Measurements from ENCODE around the gene EXOC7.

Gene EXOC7

GRCh38 chr17:76095943-76096342 is 7.6 kb downstream of the EXOC7 start:
- TF ChIP-seq POLR2AphosphoS5 (IDR thresholded peaks at IDR 0.05; ENCODE audit: borderline replicate concordance, low read depth, low read length) (no peak), EZH2 (IDR thresholded peaks at IDR 0.05) (no peak), FOXP2 (optimal IDR thresholded peaks at IDR 0.05; ENCODE audit: control extremely low read depth, extremely low read length, insufficient read depth) (no peak)
- H3K36me3 ChIP-seq (ENCODE audit: insufficient read depth, low read length): peaks cover 47% of the 10 kb centered on the region
- H3K9ac ChIP-seq (ENCODE audit: insufficient read length): no peak overlapping the region
- H3K9me3 ChIP-seq (ENCODE audit: low read depth, low read length): no peaks in the 10 kb centered on the region
- H3K27ac ChIP-seq: no peak overlapping the region
- no peak for DNase-seq (ENCODE audit: low read depth, low spot score)
- no peak overlapping the region for H3K4me3 ChIP-seq

GRCh38 chr17:76094046-76094445 is 9.5 kb downstream of the EXOC7 start:
- Histone ChIP-seq H3K9me3 (ENCODE audit: low read depth, low read length) (no peaks in the 10 kb centered on the region), H3K27ac (no peak overlapping the region), H3K36me3 (ENCODE audit: insufficient read depth, low read length) (peaks cover 40% of the 10 kb centered on the region), H3K9ac (ENCODE audit: insufficient read length) (no peak overlapping the region), H3K4me3 (no peak overlapping the region)
- DNase-seq (ENCODE audit: low read depth, low spot score): no peak
- TF ChIP-seq EZH2 (IDR thresholded peaks at IDR 0.05): no peak
- no peak for TF ChIP-seq POLR2AphosphoS5 (IDR thresholded peaks at IDR 0.05; ENCODE audit: borderline replicate concordance, low read depth, low read length)
- TF ChIP-seq FOXP2 (optimal IDR thresholded peaks at IDR 0.05; ENCODE audit: control extremely low read depth, extremely low read length, insufficient read depth): no peak

GRCh38 chr17:76092526-76093413 is 10.8 kb downstream of the EXOC7 start:
- H3K36me3 ChIP-seq (ENCODE audit: insufficient read depth, low read length): peaks cover 44% of the 10 kb centered on the region
- H3K9ac ChIP-seq (ENCODE audit: insufficient read length): no peak overlapping the region
- no peak overlapping the region for H3K4me3 ChIP-seq
- no peak overlapping the region for H3K27ac ChIP-seq
- TF ChIP-seq POLR2AphosphoS5 (IDR thresholded peaks at IDR 0.05; ENCODE audit: borderline replicate concordance, low read depth, low read length) (no peak), EZH2 (IDR thresholded peaks at IDR 0.05) (no peak), FOXP2 (optimal IDR thresholded peaks at IDR 0.05; ENCODE audit: control extremely low read depth, extremely low read length, insufficient read depth) (no peak)
- no peak for DNase-seq (ENCODE audit: low read depth, low spot score)
- H3K9me3 ChIP-seq (ENCODE audit: low read depth, low read length): no peaks in the 10 kb centered on the region

DNA sequence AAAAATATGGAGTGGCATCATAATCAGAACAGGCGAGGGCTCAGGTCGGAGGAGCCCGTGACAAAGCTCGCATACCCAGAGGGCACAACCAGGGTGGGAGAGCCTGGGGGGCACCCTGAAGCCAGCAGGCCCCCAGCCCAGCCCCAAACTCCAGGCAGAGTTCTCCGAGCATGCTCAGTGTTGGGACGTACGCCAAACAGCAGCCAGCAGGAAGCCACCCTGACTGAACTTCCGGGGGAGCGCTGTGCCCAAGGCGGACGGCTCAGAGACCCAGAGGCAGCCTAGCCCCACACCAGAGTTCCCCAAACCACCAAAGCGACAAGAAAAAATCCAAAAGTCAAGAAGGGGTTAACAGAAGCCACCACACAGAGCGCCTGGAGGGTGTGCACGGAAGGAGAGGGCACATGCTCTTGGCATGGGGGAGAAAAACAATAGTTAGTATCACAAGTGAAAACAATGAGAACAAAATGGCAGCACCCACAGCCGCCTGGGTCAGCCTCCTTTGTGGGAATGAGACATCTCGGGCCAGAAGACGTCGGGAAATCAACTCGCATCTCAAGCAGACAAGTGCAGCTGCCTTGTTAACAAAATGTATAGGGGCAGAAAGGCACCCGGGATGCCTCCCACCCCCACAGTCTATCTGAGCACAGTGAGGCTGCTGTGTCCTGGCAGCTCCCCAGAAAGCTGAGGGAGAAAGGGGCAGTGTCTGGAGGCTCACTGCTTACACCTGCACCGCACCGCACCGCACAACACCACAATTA is 11.9 kb downstream of the EXOC7 start:
- H3K9ac ChIP-seq (ENCODE audit: insufficient read length): no peak overlapping the region
- H3K27ac ChIP-seq: no peak overlapping the region
- H3K36me3 ChIP-seq (ENCODE audit: insufficient read depth, low read length): peaks cover 34% of the 10 kb centered on the region

GRCh38 chr17:76090517-76091129 is 13.0 kb downstream of the EXOC7 start:
- no peak for TF ChIP-seq POLR2AphosphoS5 (IDR thresholded peaks at IDR 0.05; ENCODE audit: borderline replicate concordance, low read depth, low read length)
- TF ChIP-seq EZH2 (IDR thresholded peaks at IDR 0.05): no peak
- TF ChIP-seq FOXP2 (optimal IDR thresholded peaks at IDR 0.05; ENCODE audit: control extremely low read depth, extremely low read length, insufficient read depth): no peak
- H3K9ac ChIP-seq (ENCODE audit: insufficient read length): no peak overlapping the region
- H3K4me3 ChIP-seq: no peak overlapping the region
- DNase-seq (ENCODE audit: low read depth, low spot score): no peak
- no peaks in the 10 kb centered on the region for H3K9me3 ChIP-seq (ENCODE audit: low read depth, low read length)
- H3K27ac ChIP-seq: no peak overlapping the region
- peaks cover 32% of the 10 kb centered on the region for H3K36me3 ChIP-seq (ENCODE audit: insufficient read depth, low read length)

More for the DNA sequence above, 11.9 kb downstream of the EXOC7 start:
- Histone ChIP-seq H3K4me3 (no peak overlapping the region), H3K9me3 (ENCODE audit: low read depth, low read length) (no peaks in the 10 kb centered on the region)
- DNase-seq (ENCODE audit: low read depth, low spot score): no peak
- TF ChIP-seq EZH2 (IDR thresholded peaks at IDR 0.05): no peak
- TF ChIP-seq POLR2AphosphoS5 (IDR thresholded peaks at IDR 0.05; ENCODE audit: borderline replicate concordance, low read depth, low read length): no peak
- TF ChIP-seq FOXP2 (optimal IDR thresholded peaks at IDR 0.05; ENCODE audit: control extremely low read depth, extremely low read length, insufficient read depth): no peak

GRCh38 chr17:76089680-76090516 is 13.7 kb downstream of the EXOC7 start:
- TF ChIP-seq POLR2AphosphoS5 (IDR thresholded peaks at IDR 0.05; ENCODE audit: borderline replicate concordance, low read depth, low read length) (no peak), FOXP2 (optimal IDR thresholded peaks at IDR 0.05; ENCODE audit: control extremely low read depth, extremely low read length, insufficient read depth) (no peak), EZH2 (IDR thresholded peaks at IDR 0.05) (no peak)
- no peaks in the 10 kb centered on the region for H3K9me3 ChIP-seq (ENCODE audit: low read depth, low read length)
- H3K36me3 ChIP-seq (ENCODE audit: insufficient read depth, low read length): peaks cover 35% of the 10 kb centered on the region
- no peak overlapping the region for H3K9ac ChIP-seq (ENCODE audit: insufficient read length)
- no peak overlapping the region for H3K27ac ChIP-seq
- DNase-seq (ENCODE audit: low read depth, low spot score): no peak
- no peak overlapping the region for H3K4me3 ChIP-seq

GRCh38 chr17:76088868-76089576 is 14.6 kb downstream of the EXOC7 start:
- DNase-seq (ENCODE audit: low read depth, low spot score): no peak
- H3K27ac ChIP-seq: no peak overlapping the region

More at GRCh38 chr17:76088868-76089576, 14.6 kb downstream of the EXOC7 start:
- Histone ChIP-seq H3K36me3 (ENCODE audit: insufficient read depth, low read length) (peaks cover 34% of the 10 kb centered on the region), H3K9me3 (ENCODE audit: low read depth, low read length) (no peaks in the 10 kb centered on the region), H3K4me3 (no peak overlapping the region), H3K9ac (ENCODE audit: insufficient read length) (no peak overlapping the region)
- no peak for TF ChIP-seq EZH2 (IDR thresholded peaks at IDR 0.05)
- no peak for TF ChIP-seq FOXP2 (optimal IDR thresholded peaks at IDR 0.05; ENCODE audit: control extremely low read depth, extremely low read length, insufficient read depth)
- TF ChIP-seq POLR2AphosphoS5 (IDR thresholded peaks at IDR 0.05; ENCODE audit: borderline replicate concordance, low read depth, low read length): no peak

All from SK-N-MC (cell line).